Hepatocyte (in vitro differentiated cells): ENCODE results near the gene KDM3B.

Experiments
- EZH2 ChIP-seq: fragments of 200-600 bp; sonication (generic); IDR thresholded peaks from 2 replicates; pipeline ENCODE4 v1.6.1; 2016; ENCODE audit warnings: antibody characterized with exemption, mild to moderate bottlenecking, borderline replicate concordance
- TF ChIP-seq, protein P1 (sequence below): fragments of 200-600 bp; sonication (generic); IDR thresholded peaks from 2 replicates; pipeline ENCODE4 v1.5.1; 2016; ENCODE audit warnings: antibody characterized with exemption, mild to moderate bottlenecking; ENCODE audit not compliant: poor library complexity

DNA sequence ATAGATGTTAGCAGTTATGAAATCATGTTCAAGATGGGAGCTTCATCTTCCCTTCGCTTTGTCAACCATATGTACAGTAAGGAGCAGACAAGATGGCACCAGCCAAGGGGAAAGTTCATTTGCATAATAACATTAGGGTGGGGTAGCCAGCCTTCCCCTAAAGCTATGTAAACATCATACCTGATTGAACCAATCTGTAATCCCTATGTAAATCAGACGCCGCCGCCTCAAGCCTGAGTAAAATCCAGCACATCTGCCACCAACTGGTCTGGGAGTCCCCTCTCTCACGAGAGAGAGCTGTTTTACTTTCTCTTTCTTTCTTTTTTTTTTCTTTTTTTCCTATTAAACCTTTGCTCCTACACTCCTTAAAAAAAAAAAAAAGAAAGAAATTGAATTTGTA is 55.5 kb downstream of the KDM3B start:
- TF ChIP-seq, protein P1, sequence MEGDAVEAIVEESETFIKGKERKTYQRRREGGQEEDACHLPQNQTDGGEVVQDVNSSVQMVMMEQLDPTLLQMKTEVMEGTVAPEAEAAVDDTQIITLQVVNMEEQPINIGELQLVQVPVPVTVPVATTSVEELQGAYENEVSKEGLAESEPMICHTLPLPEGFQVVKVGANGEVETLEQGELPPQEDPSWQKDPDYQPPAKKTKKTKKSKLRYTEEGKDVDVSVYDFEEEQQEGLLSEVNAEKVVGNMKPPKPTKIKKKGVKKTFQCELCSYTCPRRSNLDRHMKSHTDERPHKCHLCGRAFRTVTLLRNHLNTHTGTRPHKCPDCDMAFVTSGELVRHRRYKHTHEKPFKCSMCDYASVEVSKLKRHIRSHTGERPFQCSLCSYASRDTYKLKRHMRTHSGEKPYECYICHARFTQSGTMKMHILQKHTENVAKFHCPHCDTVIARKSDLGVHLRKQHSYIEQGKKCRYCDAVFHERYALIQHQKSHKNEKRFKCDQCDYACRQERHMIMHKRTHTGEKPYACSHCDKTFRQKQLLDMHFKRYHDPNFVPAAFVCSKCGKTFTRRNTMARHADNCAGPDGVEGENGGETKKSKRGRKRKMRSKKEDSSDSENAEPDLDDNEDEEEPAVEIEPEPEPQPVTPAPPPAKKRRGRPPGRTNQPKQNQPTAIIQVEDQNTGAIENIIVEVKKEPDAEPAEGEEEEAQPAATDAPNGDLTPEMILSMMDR, result no peak
- no peak for TF ChIP-seq EZH2
